ENCODE results near the gene VPS45.

The VPS45 gene

GRCh38 chr1:150162862-150163706 lies 95.5 kb downstream of the VPS45 start:
- Histone ChIP-seq H3K36me3 (ENCODE audit: insufficient read depth, low read length) (peaks cover 27% of the 10 kb centered on the region), H3K9me3 (replicated peaks; ENCODE audit: low read length) (no peaks in the 10 kb centered on the region), H3K27me3 (ENCODE audit: control insufficient read depth, insufficient read depth, low read length) (no peaks in the 10 kb centered on the region), H3K4me1 (ENCODE audit: control insufficient read depth, insufficient read depth, low read length) (peaks cover 40% of the 10 kb centered on the region), H3K4me3 (ENCODE audit: low read length) (peak overlapping the region; percentile 39), H3K9ac (ENCODE audit: low read depth, low read length) (peak overlapping the region; percentile 79), H3K4me2 (ENCODE audit: low read length) (peak overlapping the region; percentile 75)

GRCh38 chr1:150164224-150164623 lies 96.6 kb downstream of the VPS45 start:
- peaks cover 19% of the 10 kb centered on the region for H3K36me3 ChIP-seq (ENCODE audit: insufficient read depth, low read length)
- no peak overlapping the region for H3K4me3 ChIP-seq (ENCODE audit: low read length)
- H3K27me3 ChIP-seq (ENCODE audit: control insufficient read depth, insufficient read depth, low read length), result no peaks in the 10 kb centered on the region
- no peak overlapping the region for H3K9ac ChIP-seq (ENCODE audit: low read depth, low read length)
- peaks cover 34% of the 10 kb centered on the region for H3K4me1 ChIP-seq (ENCODE audit: control insufficient read depth, insufficient read depth, low read length)
- H3K4me2 ChIP-seq (ENCODE audit: low read length), result no peak overlapping the region
- H3K9me3 ChIP-seq (replicated peaks; ENCODE audit: low read length), result no peaks in the 10 kb centered on the region

GRCh38 chr1:150164779-150165178 lies 97.2 kb downstream of the VPS45 start:
- no peak overlapping the region for H3K4me3 ChIP-seq (ENCODE audit: low read length)

GRCh38 chr1:150165622-150166612 lies 98.3 kb downstream of the VPS45 start:
- Histone ChIP-seq H3K9ac (ENCODE audit: low read depth, low read length) (no peak overlapping the region), H3K4me1 (ENCODE audit: control insufficient read depth, insufficient read depth, low read length) (peaks cover 28% of the 10 kb centered on the region), H3K9me3 (replicated peaks; ENCODE audit: low read length) (no peaks in the 10 kb centered on the region), H3K4me2 (ENCODE audit: low read length) (no peak overlapping the region), H3K27me3 (ENCODE audit: control insufficient read depth, insufficient read depth, low read length) (no peaks in the 10 kb centered on the region), H3K4me3 (ENCODE audit: low read length) (no peak overlapping the region), H3K36me3 (ENCODE audit: insufficient read depth, low read length) (peaks cover 4% of the 10 kb centered on the region)

More at GRCh38 chr1:150164779-150165178, 97.2 kb downstream of the VPS45 start:
- peaks cover 14% of the 10 kb centered on the region for H3K36me3 ChIP-seq (ENCODE audit: insufficient read depth, low read length)
- no peaks in the 10 kb centered on the region for H3K27me3 ChIP-seq (ENCODE audit: control insufficient read depth, insufficient read depth, low read length)
- H3K4me1 ChIP-seq (ENCODE audit: control insufficient read depth, insufficient read depth, low read length), result peaks cover 28% of the 10 kb centered on the region
- H3K9ac ChIP-seq (ENCODE audit: low read depth, low read length), result no peak overlapping the region
- H3K4me2 ChIP-seq (ENCODE audit: low read length), result no peak overlapping the region
- no peaks in the 10 kb centered on the region for H3K9me3 ChIP-seq (replicated peaks; ENCODE audit: low read length)

GRCh38 chr1:150168960-150169601 lies 101.5 kb downstream of the VPS45 start:
- Histone ChIP-seq H3K4me3 (ENCODE audit: low read length) (no peak overlapping the region), H3K4me2 (ENCODE audit: low read length) (no peak overlapping the region), H3K9me3 (replicated peaks; ENCODE audit: low read length) (no peaks in the 10 kb centered on the region), H3K9ac (ENCODE audit: low read depth, low read length) (no peak overlapping the region), H3K36me3 (ENCODE audit: insufficient read depth, low read length) (no peaks in the 10 kb centered on the region), H3K27me3 (ENCODE audit: control insufficient read depth, insufficient read depth, low read length) (no peaks in the 10 kb centered on the region), H3K4me1 (ENCODE audit: control insufficient read depth, insufficient read depth, low read length) (no peaks in the 10 kb centered on the region)

- H3K36me3 ChIP-seq (ENCODE audit: insufficient read depth, low read length), result no peaks in the 10 kb centered on the region
- no peak overlapping the region for H3K4me2 ChIP-seq (ENCODE audit: low read length)
- H3K27me3 ChIP-seq (ENCODE audit: control insufficient read depth, insufficient read depth, low read length), result no peaks in the 10 kb centered on the region
- no peak overlapping the region for H3K9ac ChIP-seq (ENCODE audit: low read depth, low read length)
- H3K4me1 ChIP-seq (ENCODE audit: control insufficient read depth, insufficient read depth, low read length), result no peaks in the 10 kb centered on the region
- H3K4me3 ChIP-seq (ENCODE audit: low read length), result no peak overlapping the region
- H3K9me3 ChIP-seq (replicated peaks; ENCODE audit: low read length), result no peaks in the 10 kb centered on the region
These were observed 104.2 kb downstream of the VPS45 start for GRCh38 chr1:150171801-150172200.

- no peak overlapping the region for H3K4me2 ChIP-seq (ENCODE audit: low read length)
- no peaks in the 10 kb centered on the region for H3K9me3 ChIP-seq (replicated peaks; ENCODE audit: low read length)
- H3K9ac ChIP-seq (ENCODE audit: low read depth, low read length), result no peak overlapping the region
- H3K4me1 ChIP-seq (ENCODE audit: control insufficient read depth, insufficient read depth, low read length), result no peaks in the 10 kb centered on the region
- H3K27me3 ChIP-seq (ENCODE audit: control insufficient read depth, insufficient read depth, low read length), result no peaks in the 10 kb centered on the region
- H3K36me3 ChIP-seq (ENCODE audit: insufficient read depth, low read length), result no peaks in the 10 kb centered on the region
- H3K4me3 ChIP-seq (ENCODE audit: low read length), result no peak overlapping the region
These were observed 105.6 kb downstream of the VPS45 start for GRCh38 chr1:150173141-150173585.

GRCh38 chr1:150176593-150176992 lies 109.0 kb downstream of the VPS45 start:
- Histone ChIP-seq H3K27me3 (ENCODE audit: control insufficient read depth, insufficient read depth, low read length) (no peaks in the 10 kb centered on the region), H3K9me3 (replicated peaks; ENCODE audit: low read length) (no peaks in the 10 kb centered on the region), H3K36me3 (ENCODE audit: insufficient read depth, low read length) (no peaks in the 10 kb centered on the region), H3K4me3 (ENCODE audit: low read length) (no peak overlapping the region), H3K9ac (ENCODE audit: low read depth, low read length) (no peak overlapping the region), H3K4me1 (ENCODE audit: control insufficient read depth, insufficient read depth, low read length) (no peaks in the 10 kb centered on the region), H3K4me2 (ENCODE audit: low read length) (no peak overlapping the region)

- no peaks in the 10 kb centered on the region for H3K4me1 ChIP-seq (ENCODE audit: control insufficient read depth, insufficient read depth, low read length)
These were observed 111.0 kb downstream of the VPS45 start for GRCh38 chr1:150178548-150178947.

GRCh38 chr1:150179867-150180266 lies 112.3 kb downstream of the VPS45 start:
- no peaks in the 10 kb centered on the region for H3K27me3 ChIP-seq (ENCODE audit: control insufficient read depth, insufficient read depth, low read length)
- H3K9ac ChIP-seq (ENCODE audit: low read depth, low read length), result no peak overlapping the region
- H3K4me3 ChIP-seq (ENCODE audit: low read length), result no peak overlapping the region
- H3K4me2 ChIP-seq (ENCODE audit: low read length), result no peak overlapping the region
- H3K4me1 ChIP-seq (ENCODE audit: control insufficient read depth, insufficient read depth, low read length), result no peaks in the 10 kb centered on the region
- H3K36me3 ChIP-seq (ENCODE audit: insufficient read depth, low read length), result no peaks in the 10 kb centered on the region
- H3K9me3 ChIP-seq (replicated peaks; ENCODE audit: low read length), result no peaks in the 10 kb centered on the region

More at GRCh38 chr1:150178548-150178947, 111.0 kb downstream of the VPS45 start:
- Histone ChIP-seq H3K9me3 (replicated peaks; ENCODE audit: low read length) (no peaks in the 10 kb centered on the region), H3K36me3 (ENCODE audit: insufficient read depth, low read length) (no peaks in the 10 kb centered on the region), H3K9ac (ENCODE audit: low read depth, low read length) (no peak overlapping the region), H3K4me3 (ENCODE audit: low read length) (no peak overlapping the region), H3K4me2 (ENCODE audit: low read length) (no peak overlapping the region), H3K27me3 (ENCODE audit: control insufficient read depth, insufficient read depth, low read length) (no peaks in the 10 kb centered on the region)

- Histone ChIP-seq H3K36me3 (ENCODE audit: insufficient read depth, low read length) (no peaks in the 10 kb centered on the region), H3K27me3 (ENCODE audit: control insufficient read depth, insufficient read depth, low read length) (no peaks in the 10 kb centered on the region), H3K4me1 (ENCODE audit: control insufficient read depth, insufficient read depth, low read length) (no peaks in the 10 kb centered on the region), H3K4me2 (ENCODE audit: low read length) (no peak overlapping the region), H3K9me3 (replicated peaks; ENCODE audit: low read length) (no peaks in the 10 kb centered on the region), H3K9ac (ENCODE audit: low read depth, low read length) (no peak overlapping the region), H3K4me3 (ENCODE audit: low read length) (no peak overlapping the region)
These were observed 112.9 kb downstream of the VPS45 start for GRCh38 chr1:150180474-150180873.

Measured in skeletal muscle satellite cell (primary cell).